ENCODE results near the gene MDP1. TPM values are rescaled to one million over a fixed set of nuclear protein-coding genes. Genes with fewer than 3 reads are reported as not detected.

MDP1 gene
- total and polyA plus RNA-seq, 7 donors = 6.2 to 19.7 (median 13.0) TPM

GRCh38 chr14:24165785-24166184 lies 50.1 kb downstream of the MDP1 start:
- H3K36me3 ChIP-seq (ENCODE audit: insufficient read depth in 1 of 2, low read depth in 1 of 2) = peaks cover 13 to 52% of the 10 kb centered on the region in 2 donors
- WGBS, 3 donors = 87 to 96% (median 93%) methylated on average over 5 of the region's 5 CpGs
- TF ChIP-seq, protein P1, sequence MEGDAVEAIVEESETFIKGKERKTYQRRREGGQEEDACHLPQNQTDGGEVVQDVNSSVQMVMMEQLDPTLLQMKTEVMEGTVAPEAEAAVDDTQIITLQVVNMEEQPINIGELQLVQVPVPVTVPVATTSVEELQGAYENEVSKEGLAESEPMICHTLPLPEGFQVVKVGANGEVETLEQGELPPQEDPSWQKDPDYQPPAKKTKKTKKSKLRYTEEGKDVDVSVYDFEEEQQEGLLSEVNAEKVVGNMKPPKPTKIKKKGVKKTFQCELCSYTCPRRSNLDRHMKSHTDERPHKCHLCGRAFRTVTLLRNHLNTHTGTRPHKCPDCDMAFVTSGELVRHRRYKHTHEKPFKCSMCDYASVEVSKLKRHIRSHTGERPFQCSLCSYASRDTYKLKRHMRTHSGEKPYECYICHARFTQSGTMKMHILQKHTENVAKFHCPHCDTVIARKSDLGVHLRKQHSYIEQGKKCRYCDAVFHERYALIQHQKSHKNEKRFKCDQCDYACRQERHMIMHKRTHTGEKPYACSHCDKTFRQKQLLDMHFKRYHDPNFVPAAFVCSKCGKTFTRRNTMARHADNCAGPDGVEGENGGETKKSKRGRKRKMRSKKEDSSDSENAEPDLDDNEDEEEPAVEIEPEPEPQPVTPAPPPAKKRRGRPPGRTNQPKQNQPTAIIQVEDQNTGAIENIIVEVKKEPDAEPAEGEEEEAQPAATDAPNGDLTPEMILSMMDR (IDR thresholded peaks at IDR 0.05) = no peak
- no peaks in the 10 kb centered on the region for H3K9me3 ChIP-seq
- peaks cover 0 to 14% (median 0%) of the 10 kb centered on the region in 3 donors for H3K27me3 ChIP-seq (ENCODE audit: insufficient read depth in 3 of 3, low read length in 2 of 3)
- DNase-seq (no peak), ATAC-seq (no peak)
- H3K4me1 ChIP-seq = peaks cover 16% of the 10 kb centered on the region
- H3K27ac ChIP-seq = no peak overlapping the region
- H3K4me3 ChIP-seq = no peak overlapping the region
- intact Hi-C loops (cut with DNase I) = no loop called here

- Histone ChIP-seq H3K4me1 (peaks cover 19% of the 10 kb centered on the region), H3K9me3 (no peaks in the 10 kb centered on the region), H3K27me3 (ENCODE audit: insufficient read depth in 3 of 3, low read length in 2 of 3) (peaks cover 0 to 3% (median 0%) of the 10 kb centered on the region in 3 donors), H3K4me3 (no peak overlapping the region), H3K27ac (no peak overlapping the region), H3K36me3 (ENCODE audit: insufficient read depth in 1 of 2, low read depth in 1 of 2) (peaks cover 13 to 64% of the 10 kb centered on the region in 2 donors)
- peak in 1 of 2 donors; percentile 49 for DNase-seq
- ATAC-seq = no peak
- TF ChIP-seq, protein P1 (IDR thresholded peaks at IDR 0.05) = no peak
- intact Hi-C loops (cut with DNase I) = no loop called here
- WGBS, 3 donors = 90 to 93% (median 93%) methylated on average over 14 of the region's 14 CpGs
Measured at GRCh38 chr14:24164518-24164991, 51.3 kb downstream of the MDP1 start.

Other genes with a start within 250 kb of the MDP1 start
Only the 30 nearest of the 34 such genes appear.
- gene CARMIL3, start 164.1 kb downstream of the MDP1 start, total RNA-seq = under 1 TPM in 3 of 4 donors, not detected in 1; 0.04 to 0.10 (median 0.06) TPM
- gene CARMIL3, start 164.1 kb downstream of the MDP1 start, polyA plus RNA-seq = under 1 TPM in 2 of 3 donors, not detected in 1; 0.08 to 0.19 TPM
- gene CPNE6, start 144.5 kb downstream of the MDP1 start, total RNA-seq = not detected
- gene CPNE6, start 144.5 kb downstream of the MDP1 start, polyA plus RNA-seq = under 1 TPM in 1 of 3 donors, not detected in 2; 0.06 TPM
- 1 to 10 TPM; 2.1 to 4.5 (median 2.7) TPM for gene PCK2, start 121.8 kb downstream of the MDP1 start, total RNA-seq
- 1 to 10 TPM; 2.0 to 2.7 (median 2.0) TPM for gene PCK2, start 121.8 kb downstream of the MDP1 start, polyA plus RNA-seq
- gene DCAF11, start 101.3 kb downstream of the MDP1 start, total RNA-seq = 10 to 100 TPM; 48.8 to 73.5 (median 68.6) TPM
- gene DCAF11, start 101.3 kb downstream of the MDP1 start, polyA plus RNA-seq = 10 to 100 TPM; 34.7 to 66.4 (median 35.4) TPM
- 1 to 10 TPM; 1.5 to 3.6 (median 2.5) TPM for gene NRL, start 101.1 kb downstream of the MDP1 start, total RNA-seq
- 1 to 10 TPM; 1.2 to 5.1 (median 2.4) TPM for gene NRL, start 101.1 kb downstream of the MDP1 start, polyA plus RNA-seq
- 100 to 1,000 TPM in 3 of 4 donors, 10 to 100 TPM in 1; 72.8 to 167 (median 137) TPM for gene FITM1, start 85.4 kb downstream of the MDP1 start, total RNA-seq
- 100 to 1,000 TPM; 100 to 163 (median 113) TPM for gene FITM1, start 85.4 kb downstream of the MDP1 start, polyA plus RNA-seq
- gene PSME1, start 79.9 kb downstream of the MDP1 start, total RNA-seq = 100 to 1,000 TPM in 1 of 4 donors, 10 to 100 TPM in 3; 49.2 to 122 (median 80.3) TPM
- 100 to 1,000 TPM in 1 of 3 donors, 10 to 100 TPM in 2; 73.0 to 106 (median 92.6) TPM for gene PSME1, start 79.9 kb downstream of the MDP1 start, polyA plus RNA-seq
- gene EMC9, start 74.5 kb downstream of the MDP1 start, total RNA-seq = 10 to 100 TPM; 18.0 to 67.5 (median 36.1) TPM
- 10 to 100 TPM; 17.2 to 35.5 (median 30.9) TPM for gene EMC9, start 74.5 kb downstream of the MDP1 start, polyA plus RNA-seq
- 100 to 1,000 TPM in 1 of 4 donors, 10 to 100 TPM in 3; 30.1 to 179 (median 76.0) TPM for gene PSME2, start 69.5 kb downstream of the MDP1 start, total RNA-seq
- 10 to 100 TPM; 64.7 to 80.0 (median 76.4) TPM for gene PSME2, start 69.5 kb downstream of the MDP1 start, polyA plus RNA-seq
- 10 to 100 TPM; 46.4 to 81.5 (median 64.7) TPM for gene RNF31, start 68.6 kb downstream of the MDP1 start, total RNA-seq
- 10 to 100 TPM; 43.3 to 57.3 (median 55.7) TPM for gene RNF31, start 68.6 kb downstream of the MDP1 start, polyA plus RNA-seq
- 10 to 100 TPM; 10.4 to 21.6 (median 15.1) TPM for gene IRF9, start 54.8 kb downstream of the MDP1 start, total RNA-seq
- 10 to 100 TPM in 2 of 3 donors, 1 to 10 TPM in 1; 7.9 to 14.2 (median 11.8) TPM for gene IRF9, start 54.8 kb downstream of the MDP1 start, polyA plus RNA-seq
- gene REC8, start 44.0 kb downstream of the MDP1 start, total RNA-seq = 1 to 10 TPM; 1.0 to 1.6 (median 1.3) TPM
- 1 to 10 TPM in 1 of 3 donors, under 1 TPM in 2; 0.13 to 1.2 (median 0.86) TPM for gene REC8, start 44.0 kb downstream of the MDP1 start, polyA plus RNA-seq
- gene IPO4, start 27.2 kb downstream of the MDP1 start, total RNA-seq = 10 to 100 TPM; 35.7 to 75.9 (median 51.1) TPM
- gene IPO4, start 27.2 kb downstream of the MDP1 start, polyA plus RNA-seq = 10 to 100 TPM; 28.8 to 99.7 (median 62.4) TPM
- gene TM9SF1, start 20.6 kb downstream of the MDP1 start, total RNA-seq = 10 to 100 TPM; 21.0 to 22.7 (median 21.8) TPM
- 10 to 100 TPM; 21.7 to 43.4 (median 31.7) TPM for gene TM9SF1, start 20.6 kb downstream of the MDP1 start, polyA plus RNA-seq
- gene TSSK4, start 10.4 kb downstream of the MDP1 start, total RNA-seq = not detected
- under 1 TPM in 2 of 3 donors, not detected in 1; 0.05 to 0.06 TPM for gene TSSK4, start 10.4 kb downstream of the MDP1 start, polyA plus RNA-seq
- gene CHMP4A, start 2.6 kb downstream of the MDP1 start, total RNA-seq = 10 to 100 TPM; 12.3 to 18.2 (median 15.7) TPM
- gene CHMP4A, start 2.6 kb downstream of the MDP1 start, polyA plus RNA-seq = 10 to 100 TPM; 29.6 to 42.1 (median 29.9) TPM
- 100 to 1,000 TPM; 135 to 206 (median 159) TPM for gene NEDD8, start 16.3 kb upstream of the MDP1 start, total RNA-seq
- gene NEDD8, start 16.3 kb upstream of the MDP1 start, polyA plus RNA-seq = 100 to 1,000 TPM; 214 to 315 (median 297) TPM
- 10 to 100 TPM; 19.7 to 33.1 (median 27.9) TPM for gene GMPR2, start 16.9 kb upstream of the MDP1 start, total RNA-seq
- gene GMPR2, start 16.9 kb upstream of the MDP1 start, polyA plus RNA-seq = 10 to 100 TPM; 17.7 to 24.0 (median 21.7) TPM
- gene TINF2, start 26.6 kb upstream of the MDP1 start, total RNA-seq = 10 to 100 TPM; 36.6 to 69.6 (median 65.2) TPM
- 100 to 1,000 TPM in 1 of 3 donors, 10 to 100 TPM in 2; 37.8 to 103 (median 48.3) TPM for gene TINF2, start 26.6 kb upstream of the MDP1 start, polyA plus RNA-seq
- gene TGM1, start 47.1 kb upstream of the MDP1 start, total RNA-seq = under 1 TPM in 3 of 4 donors, not detected in 1; 0.25 to 0.50 (median 0.32) TPM
- 1 to 10 TPM in 1 of 3 donors, under 1 TPM in 2; 0.17 to 1.3 (median 0.86) TPM for gene TGM1, start 47.1 kb upstream of the MDP1 start, polyA plus RNA-seq
- 10 to 100 TPM; 16.9 to 17.8 (median 17.3) TPM for gene RABGGTA, start 55.5 kb upstream of the MDP1 start, total RNA-seq
- 10 to 100 TPM; 15.1 to 36.2 (median 18.9) TPM for gene RABGGTA, start 55.5 kb upstream of the MDP1 start, polyA plus RNA-seq
- 1 to 10 TPM; 1.9 to 3.4 (median 2.7) TPM for gene DHRS1, start 83.7 kb upstream of the MDP1 start, total RNA-seq
- gene DHRS1, start 83.7 kb upstream of the MDP1 start, polyA plus RNA-seq = 1 to 10 TPM; 1.5 to 6.4 (median 3.4) TPM
- gene NOP9, start 83.8 kb upstream of the MDP1 start, total RNA-seq = 10 to 100 TPM; 36.7 to 38.8 (median 37.7) TPM
- gene NOP9, start 83.8 kb upstream of the MDP1 start, polyA plus RNA-seq = 10 to 100 TPM; 11.4 to 29.8 (median 16.1) TPM
- gene CIDEB, start 91.9 kb upstream of the MDP1 start, total RNA-seq = 1 to 10 TPM in 3 of 4 donors, under 1 TPM in 1; 0.95 to 2.5 (median 1.8) TPM
- 1 to 10 TPM; 1.2 to 2.1 (median 1.3) TPM for gene CIDEB, start 91.9 kb upstream of the MDP1 start, polyA plus RNA-seq
- 1 to 10 TPM in 3 of 4 donors, under 1 TPM in 1; 0.96 to 2.3 (median 1.7) TPM for gene LTB4R2, start 94.1 kb upstream of the MDP1 start, total RNA-seq
- gene LTB4R2, start 94.1 kb upstream of the MDP1 start, polyA plus RNA-seq = under 1 TPM; 0.08 to 0.57 (median 0.32) TPM
- 1 to 10 TPM; 1.1 to 2.1 (median 2.0) TPM for gene LTB4R, start 95.4 kb upstream of the MDP1 start, total RNA-seq
- 1 to 10 TPM in 1 of 3 donors, under 1 TPM in 2; 0.35 to 2.0 (median 0.65) TPM for gene LTB4R, start 95.4 kb upstream of the MDP1 start, polyA plus RNA-seq
- 10 to 100 TPM in 3 of 4 donors, 1 to 10 TPM in 1; 8.6 to 13.9 (median 11.2) TPM for gene ADCY4, start 119.0 kb upstream of the MDP1 start, total RNA-seq
- 10 to 100 TPM in 1 of 3 donors, 1 to 10 TPM in 2; 7.0 to 10.8 (median 7.7) TPM for gene ADCY4, start 119.0 kb upstream of the MDP1 start, polyA plus RNA-seq
- gene RIPK3, start 123.9 kb upstream of the MDP1 start, total RNA-seq = 1 to 10 TPM; 1.1 to 1.9 (median 1.4) TPM
- gene RIPK3, start 123.9 kb upstream of the MDP1 start, polyA plus RNA-seq = 1 to 10 TPM in 1 of 3 donors, under 1 TPM in 2; 0.94 to 1.7 (median 0.97) TPM
- 10 to 100 TPM in 2 of 4 donors, 1 to 10 TPM in 2; 2.7 to 12.0 (median 7.8) TPM for gene NFATC4, start 152.1 kb upstream of the MDP1 start, total RNA-seq
- gene NFATC4, start 152.1 kb upstream of the MDP1 start, polyA plus RNA-seq = 1 to 10 TPM; 5.5 to 7.9 (median 7.3) TPM
- gene NYNRIN, start 182.9 kb upstream of the MDP1 start, total RNA-seq = 1 to 10 TPM; 2.1 to 8.0 (median 2.4) TPM
- gene NYNRIN, start 182.9 kb upstream of the MDP1 start, polyA plus RNA-seq = 1 to 10 TPM; 1.1 to 1.5 (median 1.2) TPM